OCI-LY3 (cell line): ENCODE measurements around the gene IL16.

Source experiments
- EZH2phosphoT487 ChIP-seq: fragments of 200-600 bp; shearing (Covaris generic); IDR thresholded peaks from 2 replicates; pipeline ENCODE4 v1.6.1; 2018; ENCODE audit warnings: antibody characterized with exemption, mixed run types, low read depth
- TF ChIP-seq, protein P1 (sequence below): fragments of 200-600, 300-600 bp; sonication (generic); IDR thresholded peaks from 2 replicates; pipeline ENCODE4 v1.5.1; 2014; ENCODE audit warnings: antibody characterized with exemption, low read length, low read depth

GRCh38 chr15:81299156-81299555 is 102.5 kb downstream of the IL16 start:
- TF ChIP-seq, protein P1, sequence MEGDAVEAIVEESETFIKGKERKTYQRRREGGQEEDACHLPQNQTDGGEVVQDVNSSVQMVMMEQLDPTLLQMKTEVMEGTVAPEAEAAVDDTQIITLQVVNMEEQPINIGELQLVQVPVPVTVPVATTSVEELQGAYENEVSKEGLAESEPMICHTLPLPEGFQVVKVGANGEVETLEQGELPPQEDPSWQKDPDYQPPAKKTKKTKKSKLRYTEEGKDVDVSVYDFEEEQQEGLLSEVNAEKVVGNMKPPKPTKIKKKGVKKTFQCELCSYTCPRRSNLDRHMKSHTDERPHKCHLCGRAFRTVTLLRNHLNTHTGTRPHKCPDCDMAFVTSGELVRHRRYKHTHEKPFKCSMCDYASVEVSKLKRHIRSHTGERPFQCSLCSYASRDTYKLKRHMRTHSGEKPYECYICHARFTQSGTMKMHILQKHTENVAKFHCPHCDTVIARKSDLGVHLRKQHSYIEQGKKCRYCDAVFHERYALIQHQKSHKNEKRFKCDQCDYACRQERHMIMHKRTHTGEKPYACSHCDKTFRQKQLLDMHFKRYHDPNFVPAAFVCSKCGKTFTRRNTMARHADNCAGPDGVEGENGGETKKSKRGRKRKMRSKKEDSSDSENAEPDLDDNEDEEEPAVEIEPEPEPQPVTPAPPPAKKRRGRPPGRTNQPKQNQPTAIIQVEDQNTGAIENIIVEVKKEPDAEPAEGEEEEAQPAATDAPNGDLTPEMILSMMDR: no peak
- no peak for TF ChIP-seq EZH2phosphoT487
